HepG2 (cell line): ENCODE data around the gene NGLY1. TPM values are rescaled to one million over a fixed set of nuclear protein-coding genes. Genes with fewer than 3 reads are reported as not detected.
A peak's percentile ranks its signal among the peaks of the same experiment; 100 is the strongest.

ENCODE experiments used
- ATF7-NPFF ChIP-seq: sonication (generic); formaldehyde crosslinking; IDR thresholded peaks from 2 replicates; pipeline ENCODE4 v1.8.1; 2023; ENCODE audit warnings: mild to moderate bottlenecking, low read depth, missing genetic modification reagents, moderate library complexity
- CBX1 ChIP-seq: IDR thresholded peaks from one replicate; pipeline ENCODE4 v1.6.1; 2016; ENCODE audit warnings: antibody characterized with exemption, low read depth
- CEBPB ChIP-seq: IDR thresholded peaks from 2 replicates; pipeline ENCODE4 v1.6.1; 2011; ENCODE audit warnings: low read depth, low read length, improper control_type of control experiment, borderline replicate concordance
- HCFC1 ChIP-seq: fragments of 150-350 bp; IDR thresholded peaks from 2 replicates; pipeline ENCODE4 v1.6.1; 2014; ENCODE audit warnings: low read depth, low read length
- KLF11 ChIP-seq: IDR thresholded peaks from 2 replicates; pipeline ENCODE4 v1.6.1; 2016; ENCODE audit warnings: missing compliant biosample characterization
- MAFF ChIP-seq: IDR thresholded peaks from 2 replicates; pipeline ENCODE4 v1.6.1; 2011; ENCODE audit warnings: low read depth, low read length, improper control_type of control experiment
- NONO ChIP-seq, 2 experiments: fragments of 450-650 bp in 1 of 2; sonication (generic) in 1 of 2; formaldehyde crosslinking in 1 of 2; IDR thresholded peaks in 1 of 2; conservative IDR thresholded peaks in 1 of 2; 2 replicates each; pipeline versions ENCODE4 v1.6.1 to v1.8.0; 2017 to 2022; ENCODE audit warnings: mild to moderate bottlenecking in 1 of 2, missing genetic modification reagents in 1 of 2, moderate library complexity in 1 of 2
- PRPF4 ChIP-seq: fragments of 200-400 bp; formaldehyde crosslinking; IDR thresholded peaks from 2 replicates; pipeline ENCODE4 v1.6.1; 2016; ENCODE audit warnings: low read length, low read depth; ENCODE audit not compliant: poor library complexity, severe bottlenecking
- ZKSCAN8 ChIP-seq: IDR thresholded peaks from 2 replicates; pipeline ENCODE4 v1.6.1; 2016; ENCODE audit warnings: borderline replicate concordance, missing genetic modification reagents, missing compliant biosample characterization
- ZNF138 ChIP-seq: sonication (generic); formaldehyde crosslinking; IDR thresholded peaks from 2 replicates; pipeline ENCODE4 v1.5.0; 2020; ENCODE audit warnings: mild to moderate bottlenecking, low read depth, missing genetic modification reagents
- ZNF589 ChIP-seq: sonication (generic); formaldehyde crosslinking; conservative IDR thresholded peaks from 2 replicates; pipeline ENCODE4 v1.8.0; 2022; ENCODE audit warnings: mild to moderate bottlenecking, moderate library complexity, missing genetic modification reagents
- ZNF660 ChIP-seq: sonication (generic); formaldehyde crosslinking; IDR thresholded peaks from 2 replicates; pipeline ENCODE4 v1.5.1; 2020; ENCODE audit warnings: mild to moderate bottlenecking, low read depth, missing genetic modification reagents, borderline replicate concordance
- ZNF780A ChIP-seq: sonication (generic); formaldehyde crosslinking; IDR thresholded peaks from 2 replicates; pipeline ENCODE4 v1.8.0; 2022; ENCODE audit warnings: mild to moderate bottlenecking, missing genetic modification reagents, moderate library complexity
- ZNF788 ChIP-seq: sonication (generic); formaldehyde crosslinking; IDR thresholded peaks from 2 replicates; pipeline ENCODE4 v1.5.0; 2020; ENCODE audit warnings: mild to moderate bottlenecking, missing genetic modification reagents, borderline replicate concordance
- polyA plus RNA-seq, 8 experiments: library from polyadenylated mRNA; depleted of rRNA in 3 of 8; stranded (reverse) in 7 of 8; unstranded in 1 of 8; fragments of >200 nt; fragmentation: Illumina TruSeq in 4 of 8; extraction: Trizol in 4 of 8; gene quantifications; 2 replicates each; pipeline versions ENCODE4 v1.2.1 to v1.2.3, GENCODE V29; 2011 to 2016; ENCODE audit warnings: low read depth in 4 of 8, missing spikeins in 1 of 8, mixed read lengths in 1 of 8; ENCODE audit not compliant: insufficient read depth in 1 of 8
- total RNA-seq, 5 experiments: library from RNA; depleted of rRNA; stranded (reverse); fragments of >200 nt; fragmentation: Illumina TruSeq; extraction: Trizol; gene quantifications; 2 replicates each; pipeline ENCODE4 v1.2.3, GENCODE V29; 2016; ENCODE audit warnings: low read depth in 1 of 5
- TF ChIP-seq, protein P1 (sequence below): sonication (generic); formaldehyde crosslinking; IDR thresholded peaks from 2 replicates; pipeline ENCODE4 v1.4.0; 2020; ENCODE audit warnings: mild to moderate bottlenecking, missing genetic modification reagents
- TF ChIP-seq, protein P2 (sequence below): sonication (generic); formaldehyde crosslinking; IDR thresholded peaks from 2 replicates; pipeline ENCODE4 v1.8.1; 2023; ENCODE audit warnings: mild to moderate bottlenecking, inconsistent platforms, moderate library complexity, missing genetic modification reagents, borderline replicate concordance
- TF ChIP-seq, protein P3 (sequence below): fragments of 450-650 bp; IDR thresholded peaks from 2 replicates; pipeline ENCODE4 v1.6.1; 2017; ENCODE audit warnings: mild to moderate bottlenecking

Gene NGLY1
- total and polyA plus RNA-seq, 2 of the 13 experiments (the other 11 are each of a cell fraction or from before 2014, with no cell fraction given): 28.2 to 44.5 TPM

DNA sequence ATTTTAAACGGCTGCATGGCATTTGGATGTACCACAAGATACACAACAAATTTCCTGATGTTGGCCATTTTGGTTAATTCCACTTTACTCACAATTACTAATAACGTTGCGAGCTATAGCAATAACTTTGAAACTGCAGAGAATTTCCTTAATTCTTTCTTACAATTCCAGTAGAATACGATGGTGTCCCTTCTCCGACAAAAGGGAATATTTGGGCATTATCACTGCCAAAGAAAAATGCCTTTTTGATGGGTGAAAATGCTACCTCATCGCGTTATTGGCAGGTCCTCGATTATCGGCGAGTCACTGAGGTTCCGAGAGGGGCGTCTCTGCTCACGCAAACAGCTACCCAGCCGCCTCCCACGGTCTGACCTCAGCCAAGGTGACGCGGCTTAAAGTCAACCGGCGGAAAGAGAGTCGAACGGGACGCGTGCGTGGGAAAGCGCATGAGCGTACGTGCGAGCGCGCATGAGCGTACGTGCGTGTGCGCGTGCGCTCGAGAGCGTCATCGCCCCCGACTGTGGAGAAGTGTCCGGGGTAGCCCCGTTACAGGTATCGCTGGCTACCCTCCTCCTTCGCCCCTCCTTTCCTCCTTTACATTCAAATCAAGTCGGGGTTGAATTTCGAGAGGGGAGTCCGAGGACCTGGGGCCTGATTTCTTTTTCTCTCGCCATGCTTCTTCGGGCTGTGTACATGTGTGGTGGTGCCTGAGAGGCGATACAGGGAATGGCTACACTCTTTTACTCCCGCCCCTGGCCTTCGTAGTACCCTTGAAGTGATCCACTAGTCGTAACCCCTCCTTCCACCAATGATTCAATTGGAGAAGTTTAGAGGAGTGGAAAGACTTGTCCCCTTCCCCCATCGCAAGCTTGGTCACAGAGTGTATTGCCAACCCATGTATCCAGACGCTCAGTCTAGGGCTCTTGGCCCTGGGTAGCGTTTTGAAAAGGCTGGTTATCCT, 6.6 kb upstream of the NGLY1 start, which contains the start of gene OXSM (continued):
- TF ChIP-seq, protein P1, sequence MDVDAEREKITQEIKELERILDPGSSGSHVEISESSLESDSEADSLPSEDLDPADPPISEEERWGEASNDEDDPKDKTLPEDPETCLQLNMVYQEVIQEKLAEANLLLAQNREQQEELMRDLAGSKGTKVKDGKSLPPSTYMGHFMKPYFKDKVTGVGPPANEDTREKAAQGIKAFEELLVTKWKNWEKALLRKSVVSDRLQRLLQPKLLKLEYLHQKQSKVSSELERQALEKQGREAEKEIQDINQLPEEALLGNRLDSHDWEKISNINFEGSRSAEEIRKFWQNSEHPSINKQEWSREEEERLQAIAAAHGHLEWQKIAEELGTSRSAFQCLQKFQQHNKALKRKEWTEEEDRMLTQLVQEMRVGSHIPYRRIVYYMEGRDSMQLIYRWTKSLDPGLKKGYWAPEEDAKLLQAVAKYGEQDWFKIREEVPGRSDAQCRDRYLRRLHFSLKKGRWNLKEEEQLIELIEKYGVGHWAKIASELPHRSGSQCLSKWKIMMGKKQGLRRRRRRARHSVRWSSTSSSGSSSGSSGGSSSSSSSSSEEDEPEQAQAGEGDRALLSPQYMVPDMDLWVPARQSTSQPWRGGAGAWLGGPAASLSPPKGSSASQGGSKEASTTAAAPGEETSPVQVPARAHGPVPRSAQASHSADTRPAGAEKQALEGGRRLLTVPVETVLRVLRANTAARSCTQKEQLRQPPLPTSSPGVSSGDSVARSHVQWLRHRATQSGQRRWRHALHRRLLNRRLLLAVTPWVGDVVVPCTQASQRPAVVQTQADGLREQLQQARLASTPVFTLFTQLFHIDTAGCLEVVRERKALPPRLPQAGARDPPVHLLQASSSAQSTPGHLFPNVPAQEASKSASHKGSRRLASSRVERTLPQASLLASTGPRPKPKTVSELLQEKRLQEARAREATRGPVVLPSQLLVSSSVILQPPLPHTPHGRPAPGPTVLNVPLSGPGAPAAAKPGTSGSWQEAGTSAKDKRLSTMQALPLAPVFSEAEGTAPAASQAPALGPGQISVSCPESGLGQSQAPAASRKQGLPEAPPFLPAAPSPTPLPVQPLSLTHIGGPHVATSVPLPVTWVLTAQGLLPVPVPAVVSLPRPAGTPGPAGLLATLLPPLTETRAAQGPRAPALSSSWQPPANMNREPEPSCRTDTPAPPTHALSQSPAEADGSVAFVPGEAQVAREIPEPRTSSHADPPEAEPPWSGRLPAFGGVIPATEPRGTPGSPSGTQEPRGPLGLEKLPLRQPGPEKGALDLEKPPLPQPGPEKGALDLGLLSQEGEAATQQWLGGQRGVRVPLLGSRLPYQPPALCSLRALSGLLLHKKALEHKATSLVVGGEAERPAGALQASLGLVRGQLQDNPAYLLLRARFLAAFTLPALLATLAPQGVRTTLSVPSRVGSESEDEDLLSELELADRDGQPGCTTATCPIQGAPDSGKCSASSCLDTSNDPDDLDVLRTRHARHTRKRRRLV (CRISPR knock-in tag): no peak
- TF ChIP-seq ZNF660 (CRISPR knock-in tag) (no peak), ZNF589 (CRISPR knock-in tag) (peak; percentile 97), CEBPB (no peak), CBX1 (peak; percentile 77), ZNF788 (CRISPR knock-in tag) (peak; percentile 87; the same call in 1 of the 2 replicates), ZNF138 (CRISPR knock-in tag) (peak; percentile 32; the same call in 1 of the 2 replicates), ZNF780A (CRISPR knock-in tag) (peak; percentile 80), HCFC1 (no peak), PRPF4 (no peak), ZKSCAN8 (no peak; the same call in 1 of the 2 replicates), MAFF (no peak), ATF7-NPFF (CRISPR knock-in tag) (peak; percentile 69), KLF11 (CRISPR knock-in tag) (no peak; the same call in 1 of the 2 replicates), NONO (IDR thresholded peaks at IDR 0.05) (no peak), NONO (CRISPR knock-in tag; conservative IDR thresholded peaks at IDR 0.05) (peak; percentile 93)
- TF ChIP-seq, protein P2, sequence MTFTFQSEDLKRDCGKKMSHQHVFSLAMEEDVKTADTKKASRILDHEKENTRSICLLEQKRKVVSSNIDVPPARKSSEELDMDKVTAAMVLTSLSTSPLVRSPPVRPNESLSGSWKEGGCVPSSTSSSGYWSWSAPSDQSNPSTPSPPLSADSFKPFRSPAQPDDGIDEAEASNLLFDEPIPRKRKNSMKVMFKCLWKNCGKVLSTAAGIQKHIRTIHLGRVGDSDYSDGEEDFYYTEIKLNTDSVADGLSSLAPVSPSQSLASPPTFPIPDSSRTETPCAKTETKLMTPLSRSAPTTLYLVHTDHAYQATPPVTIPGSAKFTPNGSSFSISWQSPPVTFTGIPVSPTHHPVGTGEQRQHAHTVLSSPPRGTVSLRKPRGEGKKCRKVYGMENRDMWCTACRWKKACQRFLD (CRISPR knock-in tag): peak; percentile 58; the same call in 1 of the 2 replicates
- TF ChIP-seq, protein P3, sequence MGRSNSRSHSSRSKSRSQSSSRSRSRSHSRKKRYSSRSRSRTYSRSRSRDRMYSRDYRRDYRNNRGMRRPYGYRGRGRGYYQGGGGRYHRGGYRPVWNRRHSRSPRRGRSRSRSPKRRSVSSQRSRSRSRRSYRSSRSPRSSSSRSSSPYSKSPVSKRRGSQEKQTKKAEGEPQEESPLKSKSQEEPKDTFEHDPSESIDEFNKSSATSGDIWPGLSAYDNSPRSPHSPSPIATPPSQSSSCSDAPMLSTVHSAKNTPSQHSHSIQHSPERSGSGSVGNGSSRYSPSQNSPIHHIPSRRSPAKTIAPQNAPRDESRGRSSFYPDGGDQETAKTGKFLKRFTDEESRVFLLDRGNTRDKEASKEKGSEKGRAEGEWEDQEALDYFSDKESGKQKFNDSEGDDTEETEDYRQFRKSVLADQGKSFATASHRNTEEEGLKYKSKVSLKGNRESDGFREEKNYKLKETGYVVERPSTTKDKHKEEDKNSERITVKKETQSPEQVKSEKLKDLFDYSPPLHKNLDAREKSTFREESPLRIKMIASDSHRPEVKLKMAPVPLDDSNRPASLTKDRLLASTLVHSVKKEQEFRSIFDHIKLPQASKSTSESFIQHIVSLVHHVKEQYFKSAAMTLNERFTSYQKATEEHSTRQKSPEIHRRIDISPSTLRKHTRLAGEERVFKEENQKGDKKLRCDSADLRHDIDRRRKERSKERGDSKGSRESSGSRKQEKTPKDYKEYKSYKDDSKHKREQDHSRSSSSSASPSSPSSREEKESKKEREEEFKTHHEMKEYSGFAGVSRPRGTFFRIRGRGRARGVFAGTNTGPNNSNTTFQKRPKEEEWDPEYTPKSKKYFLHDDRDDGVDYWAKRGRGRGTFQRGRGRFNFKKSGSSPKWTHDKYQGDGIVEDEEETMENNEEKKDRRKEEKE: no peak
